Endothelial cell of umbilical vein (primary cell): Measurements from ENCODE around the gene GNAO1. TPM values are rescaled to one million over a fixed set of nuclear protein-coding genes. Genes with fewer than 3 reads are reported as not detected.

Experiments
- BruUV-seq: library from RNA; stranded (reverse); fragments of 400-500 nt; replicated peaks from 2 replicates; lab custom pipeline; 2021; lab: Mats Ljungman, UMichigan
- CTCF ChIA-PET: fragments of 300-600, 350-600 bp; sonication (Branson Sonifier 250); formaldehyde crosslinking; loops from one replicate; lab custom pipeline; 2021; ENCODE audit warnings: antibody characterized with exemption, inconsistent platforms; lab: Charles Lee
- POLR2A ChIA-PET: fragments of 300-600, 350-600 bp; sonication (Branson Sonifier 250); formaldehyde crosslinking; loops from one replicate; lab custom pipeline; 2021; ENCODE audit warnings: antibody characterized with exemption, inconsistent platforms; lab: Charles Lee
- DNase-seq: peaks from one replicate; pipeline ENCODE4 v3.0.0-alpha.2; 2011; ENCODE audit warnings: low read depth, low spot score
- FAIRE-seq: peaks from 2 replicates; lab custom pipeline; 2011; peaks lifted over from hg19 to GRCh38; lab: Jason Lieb, UNC
- H2AFZ ChIP-seq: 2 replicates; pipeline ENCODE4 v1.6.0; 2012; ENCODE audit warnings: low read depth, low read length, control low read depth, inconsistent platforms
- H3K27ac ChIP-seq: 2 replicates; pipeline ENCODE4 v1.5.1; 2011; ENCODE audit warnings: low read depth, mild to moderate bottlenecking, control low read depth, low read length, moderate library complexity; ENCODE audit not compliant: insufficient read depth
- H3K27me3 ChIP-seq, 2 experiments: 2 replicates each; pipeline versions ENCODE4 v1.6.0 to v1.6.1; 2011; ENCODE audit warnings: low read length in 2 of 2, mixed read lengths in 1 of 2; ENCODE audit not compliant: control insufficient read depth in 2 of 2, insufficient read depth in 2 of 2
- H3K36me3 ChIP-seq, 2 experiments: 2 replicates in 1 of 2; 3 replicates in 1 of 2; pipeline ENCODE4 v1.5.1; 2011; ENCODE audit warnings: low read length in 2 of 2, mild to moderate bottlenecking in 1 of 2, moderate library complexity in 1 of 2; ENCODE audit not compliant: control insufficient read depth in 2 of 2, insufficient read depth in 2 of 2; ENCODE audit errors: extremely low read depth in 1 of 2
- H3K4me1 ChIP-seq: 3 replicates; pipeline ENCODE4 v1.5.1; 2011; ENCODE audit warnings: mild to moderate bottlenecking, low read length; ENCODE audit not compliant: control insufficient read depth, insufficient read depth; ENCODE audit errors: extremely low read depth
- H3K4me2 ChIP-seq: 2 replicates; pipeline ENCODE4 v1.6.1; 2011; ENCODE audit warnings: low read length, control low read depth, mixed read lengths; ENCODE audit not compliant: insufficient read depth
- H3K4me3 ChIP-seq, 3 experiments: fragments of 200-600 bp in 1 of 3; sonication (generic), shearing (Covaris generic) in 1 of 3; replicated peaks in 1 of 3; 2 replicates each; pipeline ENCODE4 v1.5.1; 2011 to 2016; ENCODE audit warnings: control low read depth in 3 of 3, low read length in 3 of 3, mild to moderate bottlenecking in 2 of 3, inconsistent platforms in 1 of 3, low read depth in 1 of 3, moderate library complexity in 1 of 3; ENCODE audit not compliant: insufficient read depth in 1 of 3
- H3K79me2 ChIP-seq: 2 replicates; pipeline ENCODE4 v1.6.0; 2012; ENCODE audit warnings: low read length, inconsistent platforms; ENCODE audit not compliant: control insufficient read depth, insufficient read depth
- H3K9ac ChIP-seq: replicated peaks from 2 replicates; pipeline ENCODE3; 2011; ENCODE audit warnings: low read length, control low read depth; ENCODE audit not compliant: insufficient read depth; ENCODE audit errors: extremely low read depth
- H3K9me1 ChIP-seq: replicated peaks from 3 replicates; pipeline ENCODE4 v1.6.0; 2011; ENCODE audit warnings: mild to moderate bottlenecking, low read length; ENCODE audit not compliant: control insufficient read depth, insufficient read depth; ENCODE audit errors: extremely low read depth
- H3K9me3 ChIP-seq: replicated peaks from 2 replicates; pipeline ENCODE4 v1.5.1; 2012; ENCODE audit warnings: low read length, inconsistent platforms; ENCODE audit not compliant: control insufficient read depth, insufficient read depth
- H4K20me1 ChIP-seq: replicated peaks from 2 replicates; pipeline ENCODE3; 2011; ENCODE audit warnings: mild to moderate bottlenecking, low read length; ENCODE audit not compliant: control insufficient read depth, insufficient read depth; ENCODE audit errors: extremely low read depth
- EZH2 ChIP-seq: IDR thresholded peaks from 2 replicates; pipeline ENCODE4 v1.6.1; 2012; ENCODE audit warnings: borderline replicate concordance, low read depth, mild to moderate bottlenecking, moderate library complexity, low read length, inconsistent platforms; ENCODE audit not compliant: severe bottlenecking
- FOS ChIP-seq: IDR thresholded peaks from 2 replicates; pipeline ENCODE4 v1.6.1; 2011; ENCODE audit warnings: mild to moderate bottlenecking, low read length, moderate library complexity, borderline replicate concordance; ENCODE audit not compliant: insufficient read depth
- GATA2 ChIP-seq: IDR thresholded peaks from 2 replicates; pipeline ENCODE4 v1.7.0; 2011; ENCODE audit warnings: low read depth, mild to moderate bottlenecking, moderate library complexity, mixed read lengths, low read length; ENCODE audit not compliant: insufficient read length, insufficient read depth
- JUN ChIP-seq: IDR thresholded peaks from 2 replicates; pipeline ENCODE4 v1.6.1; 2011; ENCODE audit warnings: borderline replicate concordance, low read depth; ENCODE audit not compliant: insufficient read length, insufficient read depth
- MYC ChIP-seq: IDR thresholded peaks from one replicate; pipeline ENCODE4 v1.6.1; 2011; ENCODE audit warnings: mild to moderate bottlenecking, low read depth, low read length
- POLR2A ChIP-seq: IDR thresholded peaks from 2 replicates; pipeline ENCODE4 v1.6.1; 2012; ENCODE audit warnings: low read depth, mild to moderate bottlenecking, control low read depth, low read length
- POLR2AphosphoS5 ChIP-seq: IDR thresholded peaks from 2 replicates; pipeline ENCODE4 v1.6.1; 2012; ENCODE audit warnings: low read depth, mild to moderate bottlenecking, control low read depth, low read length, moderate library complexity; ENCODE audit not compliant: insufficient read depth
- dilution Hi-C: fragments of 300-500 bp; cut with MboI; formaldehyde crosslinking; loops from one replicate; pipeline ENCODE4 v1.15.0; 2019; ENCODE audit warnings: low sequenced_read_pairs; ENCODE audit not compliant: extremely low pct_ligation_motif_present
- intact Hi-C: fragments of 100-400 bp; cut with micrococcal nuclease; formaldehyde crosslinking; loops from one replicate; pipeline ENCODE4 v1.10.0; 2022
- polyA plus RNA-seq, 4 experiments: library from polyadenylated mRNA; depleted of rRNA in 3 of 4; stranded (reverse) in 3 of 4; unstranded in 1 of 4; fragments of >200 nt; gene quantifications; 2 replicates each; pipeline versions ENCODE4 v1.2.1 to v1.2.3, GENCODE V29; 2011 to 2012; ENCODE audit warnings: missing spikeins in 1 of 4
- total RNA-seq: library from RNA; stranded (reverse); gene quantifications from 2 replicates; pipeline ENCODE4 v1.2.3, GENCODE V29; 2021
- TF ChIP-seq, protein P1 (sequence below): IDR thresholded peaks from 2 replicates; pipeline ENCODE4 v1.6.1; 2011; ENCODE audit not compliant: insufficient read depth, insufficient read length
- TF ChIP-seq, protein P2 (sequence below), 2 donors: IDR thresholded peaks; 1 replicate in 1 of 2; 2 replicates in 1 of 2; pipeline ENCODE4 v1.5.1; 2011; ENCODE audit warnings: low read length in 2 of 2, mild to moderate bottlenecking in 2 of 2, moderate library complexity in 2 of 2, control low read depth in 1 of 2, inconsistent platforms in 1 of 2, low read depth in 1 of 2; ENCODE audit not compliant: insufficient read depth in 1 of 2; ENCODE audit errors: extremely low read depth in 1 of 2

Gene GNAO1
- total and polyA plus RNA-seq, 2 donors (not counting 3 experiments of a cell fraction or from before 2014, with no cell fraction given): not detected

DNA sequence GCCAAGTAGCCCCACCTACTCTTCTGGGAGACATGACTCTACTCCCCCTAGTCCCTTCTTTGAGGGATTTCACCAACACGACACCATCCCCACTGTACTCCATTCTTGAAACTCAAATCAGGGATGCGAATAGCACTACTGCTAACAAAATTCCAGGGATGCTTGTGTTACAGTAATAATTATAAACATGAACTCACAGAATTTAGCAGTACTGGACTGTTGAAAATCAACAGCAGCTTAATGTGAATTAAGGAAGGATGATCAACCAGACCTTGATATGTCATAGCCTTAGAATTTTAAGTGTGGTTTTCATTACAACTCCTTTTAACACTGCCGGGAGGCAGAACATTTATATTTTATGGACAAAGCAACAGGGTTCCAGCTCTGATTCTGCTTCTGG, 196.1 kb downstream of the GNAO1 start:
- CTCF ChIA-PET: no interaction called here
- Histone ChIP-seq H3K27ac (no peak overlapping the region), H3K4me3 (no peak overlapping the region), H3K9me1 (no peaks in the 10 kb centered on the region), H3K27me3 (no peaks in the 10 kb centered on the region), H3K36me3 (peaks cover 3 to 25% of the 10 kb centered on the region in 2 experiments), H4K20me1 (no peaks in the 10 kb centered on the region), H3K9ac (no peak overlapping the region), H3K4me1 (no peaks in the 10 kb centered on the region), H2AFZ (no peak overlapping the region), H3K9me3 (no peaks in the 10 kb centered on the region), H3K79me2 (no peaks in the 10 kb centered on the region), H3K4me2 (no peak overlapping the region)
- BruUV-seq: no TSS peak
- POLR2A ChIA-PET: no interaction called here
- DNase-seq (no peak), FAIRE-seq (no peak)
- intact Hi-C loops: no loop called here
- dilution Hi-C loops: no loop called here
- TF ChIP-seq EZH2 (no peak), POLR2A (no peak), JUN (no peak), GATA2 (no peak), MYC (no peak), FOS (no peak), POLR2AphosphoS5 (no peak)
- TF ChIP-seq, protein P1, sequence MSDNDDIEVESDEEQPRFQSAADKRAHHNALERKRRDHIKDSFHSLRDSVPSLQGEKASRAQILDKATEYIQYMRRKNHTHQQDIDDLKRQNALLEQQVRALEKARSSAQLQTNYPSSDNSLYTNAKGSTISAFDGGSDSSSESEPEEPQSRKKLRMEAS: no peak
- TF ChIP-seq, protein P2, sequence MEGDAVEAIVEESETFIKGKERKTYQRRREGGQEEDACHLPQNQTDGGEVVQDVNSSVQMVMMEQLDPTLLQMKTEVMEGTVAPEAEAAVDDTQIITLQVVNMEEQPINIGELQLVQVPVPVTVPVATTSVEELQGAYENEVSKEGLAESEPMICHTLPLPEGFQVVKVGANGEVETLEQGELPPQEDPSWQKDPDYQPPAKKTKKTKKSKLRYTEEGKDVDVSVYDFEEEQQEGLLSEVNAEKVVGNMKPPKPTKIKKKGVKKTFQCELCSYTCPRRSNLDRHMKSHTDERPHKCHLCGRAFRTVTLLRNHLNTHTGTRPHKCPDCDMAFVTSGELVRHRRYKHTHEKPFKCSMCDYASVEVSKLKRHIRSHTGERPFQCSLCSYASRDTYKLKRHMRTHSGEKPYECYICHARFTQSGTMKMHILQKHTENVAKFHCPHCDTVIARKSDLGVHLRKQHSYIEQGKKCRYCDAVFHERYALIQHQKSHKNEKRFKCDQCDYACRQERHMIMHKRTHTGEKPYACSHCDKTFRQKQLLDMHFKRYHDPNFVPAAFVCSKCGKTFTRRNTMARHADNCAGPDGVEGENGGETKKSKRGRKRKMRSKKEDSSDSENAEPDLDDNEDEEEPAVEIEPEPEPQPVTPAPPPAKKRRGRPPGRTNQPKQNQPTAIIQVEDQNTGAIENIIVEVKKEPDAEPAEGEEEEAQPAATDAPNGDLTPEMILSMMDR (IDR thresholded peaks at IDR 0.05; ENCODE audit: extremely low read depth in 1 of 2, insufficient read depth in 1 of 2, low read depth in 1 of 2, low read length in 2 of 2): no peak
